Measurements from ENCODE around the gene TSPAN9.

Gene TSPAN9

GRCh38 chr12:3077572-3078081, 448 bp downstream of the TSPAN9 start:
- Mint-ChIP-seq H3K9me3 (no peaks in the 10 kb centered on the region), H3K4me1 (ENCODE audit: low read depth) (peaks cover 7% of the 10 kb centered on the region), H3K36me3 (ENCODE audit: low read depth) (no peaks in the 10 kb centered on the region), H3K4me3 (peak overlapping the region; percentile 49), H3K27me3 (ENCODE audit: low read depth) (peaks cover 33% of the 10 kb centered on the region), H3K27ac (no peak overlapping the region)
- DNase-seq (ENCODE audit: low spot score): no peak

DNA sequence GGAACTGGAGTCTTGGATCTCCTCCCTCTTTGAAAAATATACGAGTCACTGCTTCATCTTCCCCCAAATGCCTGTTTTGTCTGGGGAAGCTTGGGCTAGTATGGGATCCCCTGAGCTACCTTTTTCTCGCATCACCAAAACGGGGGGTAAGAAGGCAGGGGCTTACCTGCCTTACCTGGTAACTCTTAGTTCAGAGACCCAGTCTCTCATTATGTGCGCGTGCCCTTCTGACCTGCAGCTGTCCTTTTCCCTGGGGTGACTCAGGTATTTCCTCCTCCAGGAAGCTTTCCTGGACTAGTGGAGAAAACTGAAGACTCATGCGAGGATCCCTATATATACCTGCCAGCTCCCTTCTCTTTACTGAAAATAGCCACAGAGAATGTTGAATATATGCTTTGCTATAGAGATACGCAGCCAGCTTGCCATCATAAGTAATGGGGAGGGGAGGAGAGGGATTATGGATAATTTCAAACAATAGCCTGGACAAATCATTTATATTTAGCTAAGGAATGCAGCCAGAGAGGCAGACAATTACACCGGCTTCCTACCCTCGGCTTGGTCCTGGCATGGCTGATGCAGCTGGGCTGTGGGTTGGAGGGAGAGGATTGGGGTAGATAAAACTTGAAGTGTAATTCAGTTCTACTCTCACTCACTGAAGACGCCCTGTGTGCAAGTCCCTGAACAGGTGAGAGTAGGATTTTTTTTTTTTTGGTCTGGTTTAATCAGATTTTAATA, 1.1 kb downstream of the TSPAN9 start:
- H3K27ac Mint-ChIP-seq: no peak overlapping the region
- no peak for DNase-seq (ENCODE audit: low spot score)

GRCh38 chr12:3081091-3081490, 3.9 kb downstream of the TSPAN9 start:
- Mint-ChIP-seq H3K4me3 (no peak overlapping the region), H3K9me3 (no peaks in the 10 kb centered on the region), H3K4me1 (ENCODE audit: low read depth) (peaks cover 7% of the 10 kb centered on the region), H3K27me3 (ENCODE audit: low read depth) (peaks cover 22% of the 10 kb centered on the region), H3K27ac (no peak overlapping the region), H3K36me3 (ENCODE audit: low read depth) (no peaks in the 10 kb centered on the region)
- no peak for DNase-seq (ENCODE audit: low spot score)

More for the DNA sequence above, 1.1 kb downstream of the TSPAN9 start:
- peak overlapping the region; percentile 49 for H3K4me3 Mint-ChIP-seq
- H3K27me3 Mint-ChIP-seq (ENCODE audit: low read depth): peaks cover 33% of the 10 kb centered on the region
- no peaks in the 10 kb centered on the region for H3K36me3 Mint-ChIP-seq (ENCODE audit: low read depth)
- no peaks in the 10 kb centered on the region for H3K9me3 Mint-ChIP-seq
- peaks cover 7% of the 10 kb centered on the region for H3K4me1 Mint-ChIP-seq (ENCODE audit: low read depth)

GRCh38 chr12:3081886-3082285, 4.7 kb downstream of the TSPAN9 start:
- H3K4me3 Mint-ChIP-seq: no peak overlapping the region
- peaks cover 4% of the 10 kb centered on the region for H3K4me1 Mint-ChIP-seq (ENCODE audit: low read depth)
- H3K36me3 Mint-ChIP-seq (ENCODE audit: low read depth): no peaks in the 10 kb centered on the region

DNA sequence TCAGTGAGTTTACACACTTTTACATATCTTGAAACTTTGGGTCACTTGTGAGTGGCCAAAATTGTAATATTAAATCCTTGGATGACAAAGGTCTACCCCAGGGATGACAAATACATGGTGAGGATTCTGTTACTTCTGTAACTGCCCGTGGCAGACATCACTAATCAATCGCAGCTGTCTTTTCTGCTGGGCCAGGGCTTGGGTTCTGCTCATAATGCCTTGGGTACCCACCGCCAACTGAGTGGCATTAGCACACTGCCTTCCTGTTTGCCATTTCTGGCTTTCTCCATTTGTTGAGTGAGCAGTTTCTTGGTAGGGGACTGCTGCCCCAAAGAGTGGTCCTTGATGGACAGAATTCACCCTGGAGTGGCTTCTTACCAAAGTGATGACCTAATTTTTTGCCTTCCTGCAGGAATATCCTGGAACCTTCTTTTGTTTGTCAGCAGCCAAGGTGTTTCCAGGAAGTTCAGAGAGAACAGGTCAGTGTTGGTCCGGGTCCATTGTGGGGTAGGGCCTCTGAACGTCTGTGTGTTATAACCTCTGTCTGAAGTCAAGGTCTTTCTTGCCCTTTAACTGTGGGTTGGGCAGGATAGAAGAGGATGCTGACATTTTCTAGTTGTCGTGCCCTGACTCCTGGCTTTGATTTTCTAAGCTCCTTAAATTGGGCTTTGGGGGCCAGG, 6.2 kb downstream of the TSPAN9 start:
- H3K4me3 Mint-ChIP-seq: no peak overlapping the region
- no peak overlapping the region for H3K27ac Mint-ChIP-seq

More at GRCh38 chr12:3081886-3082285, 4.7 kb downstream of the TSPAN9 start:
- H3K9me3 Mint-ChIP-seq: no peaks in the 10 kb centered on the region
- peaks cover 21% of the 10 kb centered on the region for H3K27me3 Mint-ChIP-seq (ENCODE audit: low read depth)
- DNase-seq (ENCODE audit: low spot score): no peak
- H3K27ac Mint-ChIP-seq: no peak overlapping the region

GRCh38 chr12:3083921-3084347, 6.8 kb downstream of the TSPAN9 start:
- H3K27me3 Mint-ChIP-seq (ENCODE audit: low read depth): peaks cover 12% of the 10 kb centered on the region
- H3K9me3 Mint-ChIP-seq: no peaks in the 10 kb centered on the region
- no peaks in the 10 kb centered on the region for H3K4me1 Mint-ChIP-seq (ENCODE audit: low read depth)
- no peaks in the 10 kb centered on the region for H3K36me3 Mint-ChIP-seq (ENCODE audit: low read depth)
- DNase-seq (ENCODE audit: low spot score): no peak
- no peak overlapping the region for H3K27ac Mint-ChIP-seq
- no peak overlapping the region for H3K4me3 Mint-ChIP-seq

More for the DNA sequence above, 6.2 kb downstream of the TSPAN9 start:
- DNase-seq (ENCODE audit: low spot score): no peak
- no peaks in the 10 kb centered on the region for H3K9me3 Mint-ChIP-seq
- H3K36me3 Mint-ChIP-seq (ENCODE audit: low read depth): no peaks in the 10 kb centered on the region
- no peaks in the 10 kb centered on the region for H3K4me1 Mint-ChIP-seq (ENCODE audit: low read depth)
- H3K27me3 Mint-ChIP-seq (ENCODE audit: low read depth): peaks cover 14% of the 10 kb centered on the region

- Mint-ChIP-seq H3K9me3 (no peaks in the 10 kb centered on the region), H3K4me3 (no peak overlapping the region), H3K27ac (no peak overlapping the region), H3K36me3 (ENCODE audit: low read depth) (no peaks in the 10 kb centered on the region), H3K4me1 (ENCODE audit: low read depth) (no peaks in the 10 kb centered on the region), H3K27me3 (ENCODE audit: low read depth) (peaks cover 7% of the 10 kb centered on the region)
- DNase-seq (ENCODE audit: low spot score): no peak
These were observed 7.6 kb downstream of the TSPAN9 start for GRCh38 chr12:3084742-3085141.

- no peaks in the 10 kb centered on the region for H3K4me1 Mint-ChIP-seq (ENCODE audit: low read depth)
- DNase-seq (ENCODE audit: low spot score): no peak
- no peak overlapping the region for H3K27ac Mint-ChIP-seq
- H3K9me3 Mint-ChIP-seq: no peaks in the 10 kb centered on the region
- peaks cover 7% of the 10 kb centered on the region for H3K27me3 Mint-ChIP-seq (ENCODE audit: low read depth)
- H3K36me3 Mint-ChIP-seq (ENCODE audit: low read depth): no peaks in the 10 kb centered on the region
- H3K4me3 Mint-ChIP-seq: no peak overlapping the region
These were observed 8.4 kb downstream of the TSPAN9 start for GRCh38 chr12:3085341-3086139.

DNA sequence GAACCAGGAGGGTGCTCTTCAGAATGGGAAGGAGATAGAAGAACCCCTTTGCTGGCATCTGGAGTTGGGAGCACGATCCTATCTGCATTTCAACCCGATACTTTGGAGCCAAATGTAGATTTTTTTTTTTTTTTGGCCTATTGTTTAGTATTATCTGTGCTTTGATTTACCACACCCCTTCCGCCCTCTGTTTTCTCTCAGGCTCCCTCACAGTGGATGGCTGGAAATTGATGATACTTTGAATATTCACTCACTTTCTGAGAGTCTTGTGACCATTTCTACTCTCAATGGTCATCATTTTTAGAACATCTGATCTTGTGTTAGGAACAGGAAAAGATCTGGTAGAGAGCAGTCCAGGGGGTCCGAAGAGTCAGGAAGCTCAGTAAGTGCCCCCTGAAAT, 9.0 kb downstream of the TSPAN9 start:
- no peak for DNase-seq (ENCODE audit: low spot score)
- Mint-ChIP-seq H3K4me3 (no peak overlapping the region), H3K27ac (no peak overlapping the region), H3K36me3 (ENCODE audit: low read depth) (no peaks in the 10 kb centered on the region), H3K9me3 (no peaks in the 10 kb centered on the region), H3K4me1 (ENCODE audit: low read depth) (no peaks in the 10 kb centered on the region), H3K27me3 (ENCODE audit: low read depth) (peaks cover 4% of the 10 kb centered on the region)

DNA sequence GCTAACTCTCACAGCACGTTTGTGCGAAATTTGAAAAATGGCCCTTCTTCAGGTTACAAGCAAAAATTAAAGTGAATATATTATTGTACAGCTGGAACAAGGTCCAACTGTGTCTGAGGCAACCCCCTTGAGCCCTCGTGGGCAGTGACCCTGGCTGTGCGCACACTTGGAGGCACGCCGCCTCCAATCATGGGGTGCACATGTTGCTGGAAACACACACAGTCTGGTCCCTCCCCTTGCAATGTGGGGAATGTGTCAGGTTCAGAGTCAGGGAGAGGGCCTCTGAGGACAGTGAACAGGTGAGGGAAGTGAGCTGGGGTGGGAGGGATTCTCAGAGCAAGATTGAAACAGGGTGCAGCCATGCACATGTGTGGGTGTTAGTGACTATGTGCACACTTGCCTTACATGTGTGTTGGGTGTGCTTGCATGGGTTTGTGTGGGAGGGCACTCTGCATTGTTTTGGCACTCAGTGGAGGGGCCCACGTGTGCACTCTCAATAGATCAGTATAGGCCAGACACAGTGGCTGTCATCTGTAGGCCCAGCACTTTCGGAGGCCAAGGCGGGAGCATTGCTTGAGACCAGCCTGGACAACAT, 9.6 kb downstream of the TSPAN9 start:
- DNase-seq (ENCODE audit: low spot score): no peak
- Mint-ChIP-seq H3K27ac (no peak overlapping the region), H3K9me3 (no peaks in the 10 kb centered on the region), H3K36me3 (ENCODE audit: low read depth) (no peaks in the 10 kb centered on the region), H3K4me3 (no peak overlapping the region), H3K4me1 (ENCODE audit: low read depth) (no peaks in the 10 kb centered on the region), H3K27me3 (ENCODE audit: low read depth) (no peaks in the 10 kb centered on the region)

DNA sequence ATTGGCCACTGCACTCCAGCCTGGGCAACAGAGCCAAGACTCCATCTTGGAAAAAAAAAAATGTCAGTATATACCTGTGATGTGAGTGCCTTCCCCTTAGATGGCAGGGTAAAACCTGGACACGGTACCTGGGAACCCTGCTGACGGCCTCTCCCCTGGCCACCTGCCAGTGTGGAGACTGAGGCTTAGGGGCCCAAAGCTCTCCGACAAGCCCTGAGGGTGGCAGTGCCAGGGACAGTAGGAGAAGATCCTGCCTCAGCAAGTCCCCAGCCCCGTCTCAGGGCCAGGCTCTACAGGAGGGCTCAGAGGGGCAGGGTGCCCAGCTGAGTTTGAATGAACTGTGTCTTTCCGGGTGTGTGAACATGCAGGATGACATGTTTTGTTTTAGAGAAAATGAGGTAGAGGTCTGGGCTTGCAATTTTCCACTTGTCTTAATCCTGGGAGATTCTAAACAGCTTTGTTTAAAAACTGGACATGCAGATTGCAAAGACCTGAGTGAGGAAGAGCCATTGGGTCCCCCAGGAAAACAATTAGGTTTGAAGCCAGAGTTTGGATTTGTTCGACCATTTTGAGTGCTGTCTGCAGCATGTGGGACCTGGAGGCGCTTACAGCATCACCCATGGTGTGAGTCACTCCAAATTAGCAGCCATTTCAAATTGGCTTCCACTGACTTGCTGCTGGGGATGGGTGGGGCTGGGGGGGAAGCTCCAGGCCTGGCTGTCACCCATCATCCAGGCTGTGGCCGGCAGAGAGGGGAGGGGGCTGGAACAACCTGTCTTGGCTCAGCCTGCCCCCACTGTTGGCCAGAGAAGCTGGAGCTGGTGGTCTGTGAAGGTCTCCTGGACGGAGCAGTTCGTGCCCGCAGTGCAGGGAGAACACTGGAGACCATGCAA, 10.8 kb downstream of the TSPAN9 start:
- Mint-ChIP-seq H3K4me1 (ENCODE audit: low read depth) (no peaks in the 10 kb centered on the region), H3K36me3 (ENCODE audit: low read depth) (no peaks in the 10 kb centered on the region), H3K9me3 (no peaks in the 10 kb centered on the region), H3K4me3 (no peak overlapping the region), H3K27ac (no peak overlapping the region), H3K27me3 (ENCODE audit: low read depth) (no peaks in the 10 kb centered on the region)
- no peak for DNase-seq (ENCODE audit: low spot score)

- H3K4me1 Mint-ChIP-seq (ENCODE audit: low read depth): no peaks in the 10 kb centered on the region
- no peaks in the 10 kb centered on the region for H3K27me3 Mint-ChIP-seq (ENCODE audit: low read depth)
- H3K27ac Mint-ChIP-seq: no peak overlapping the region
- no peak for DNase-seq (ENCODE audit: low spot score)
- no peaks in the 10 kb centered on the region for H3K9me3 Mint-ChIP-seq
- H3K36me3 Mint-ChIP-seq (ENCODE audit: low read depth): no peaks in the 10 kb centered on the region
- H3K4me3 Mint-ChIP-seq: no peak overlapping the region
These were observed 12.4 kb downstream of the TSPAN9 start for GRCh38 chr12:3089588-3089987.
